ENCODE data around the gene KISS1R.

- TF ChIP-seq GATA2 (IDR thresholded peaks at IDR 0.05; ENCODE audit: low read depth, low read length) (no peak), GATA3 (IDR thresholded peaks at IDR 0.05; ENCODE audit: low read depth, low read length) (no peak)
Measured at GRCh38 chr19:876780-877314, 40.3 kb upstream of the KISS1R start.
